DOHH2 (cell line): ENCODE data around the gene PPP1R3E.

ENCODE experiments used
- EZH2phosphoT487 ChIP-seq: fragments of 200-600 bp; sonication (generic); IDR thresholded peaks from 2 replicates; pipeline ENCODE4 v1.6.1; 2017; ENCODE audit warnings: borderline replicate concordance, mild to moderate bottlenecking, antibody characterized with exemption, low read length, moderate library complexity, mixed read lengths
- TF ChIP-seq, protein P1 (sequence below): fragments of 200-600 bp; sonication (generic); IDR thresholded peaks from one replicate; pipeline ENCODE4 v1.5.1; 2014; ENCODE audit warnings: antibody characterized with exemption, mild to moderate bottlenecking, low read depth, low read length; ENCODE audit not compliant: poor library complexity, severe bottlenecking

DNA sequence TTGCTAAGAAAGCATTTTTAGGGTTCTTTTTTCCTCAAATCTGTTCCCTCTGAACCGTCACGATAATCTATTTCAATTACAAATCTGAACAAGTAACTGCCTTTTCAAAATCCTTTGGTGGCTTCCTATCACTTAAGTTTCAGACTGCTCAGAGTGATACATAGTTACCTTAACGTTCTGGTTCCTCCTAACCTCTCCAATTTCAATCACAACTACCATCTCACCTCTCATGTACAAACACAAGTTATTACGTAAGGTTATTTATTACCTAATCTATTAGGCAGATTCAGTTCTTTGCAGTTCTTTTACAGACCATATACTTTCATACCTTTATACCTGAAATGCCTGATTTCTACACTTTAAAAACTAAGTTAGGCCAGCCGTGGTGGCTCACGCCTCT, 52.8 kb downstream of the PPP1R3E start:
- TF ChIP-seq, protein P1, sequence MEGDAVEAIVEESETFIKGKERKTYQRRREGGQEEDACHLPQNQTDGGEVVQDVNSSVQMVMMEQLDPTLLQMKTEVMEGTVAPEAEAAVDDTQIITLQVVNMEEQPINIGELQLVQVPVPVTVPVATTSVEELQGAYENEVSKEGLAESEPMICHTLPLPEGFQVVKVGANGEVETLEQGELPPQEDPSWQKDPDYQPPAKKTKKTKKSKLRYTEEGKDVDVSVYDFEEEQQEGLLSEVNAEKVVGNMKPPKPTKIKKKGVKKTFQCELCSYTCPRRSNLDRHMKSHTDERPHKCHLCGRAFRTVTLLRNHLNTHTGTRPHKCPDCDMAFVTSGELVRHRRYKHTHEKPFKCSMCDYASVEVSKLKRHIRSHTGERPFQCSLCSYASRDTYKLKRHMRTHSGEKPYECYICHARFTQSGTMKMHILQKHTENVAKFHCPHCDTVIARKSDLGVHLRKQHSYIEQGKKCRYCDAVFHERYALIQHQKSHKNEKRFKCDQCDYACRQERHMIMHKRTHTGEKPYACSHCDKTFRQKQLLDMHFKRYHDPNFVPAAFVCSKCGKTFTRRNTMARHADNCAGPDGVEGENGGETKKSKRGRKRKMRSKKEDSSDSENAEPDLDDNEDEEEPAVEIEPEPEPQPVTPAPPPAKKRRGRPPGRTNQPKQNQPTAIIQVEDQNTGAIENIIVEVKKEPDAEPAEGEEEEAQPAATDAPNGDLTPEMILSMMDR, result no peak
- no peak for TF ChIP-seq EZH2phosphoT487
